PC-3 (cell line): ENCODE results near the gene TCN1.
"Not testable (repeated sequence)": the region's sequence is repeated elsewhere in the genome, so short reads cannot be mapped to it uniquely, and the experiment has no call there.

ENCODE experiments used
- CTCF ChIP-seq: fragments of 300-600 bp; sonication (generic); conservative IDR thresholded peaks from 2 replicates; pipeline ENCODE4 v1.5.1; 2017; ENCODE audit warnings: antibody characterized with exemption, low read depth, mild to moderate bottlenecking, low read length
- EZH2 ChIP-seq: fragments of 300-600 bp; sonication (generic); IDR thresholded peaks from one replicate; pipeline ENCODE4 v1.6.1; 2017; ENCODE audit warnings: antibody characterized with exemption, mild to moderate bottlenecking, low read length; ENCODE audit not compliant: unreplicated experiment
- EZH2phosphoT487 ChIP-seq: fragments of 300-600 bp; sonication (generic); IDR thresholded peaks from 2 replicates; pipeline ENCODE4 v1.6.1; 2018; ENCODE audit warnings: mild to moderate bottlenecking, antibody characterized with exemption, low read length, borderline replicate concordance

GRCh38 chr11:59849551-59849950, 16.7 kb downstream of the TCN1 start:
- TF ChIP-seq CTCF, EZH2, EZH2phosphoT487: not testable (repeated sequence)
